Nephron (organoid): ENCODE measurements around the gene PIKFYVE.
"Not testable (repeated sequence)": the region's sequence is repeated elsewhere in the genome, so short reads cannot be mapped to it uniquely, and the experiment has no call there.

Source experiments
- H3K27ac Mint-ChIP-seq, 3 experiments: 2 replicates each; pipeline ENCODE4 v1.8.0; 2020; ENCODE audit warnings: mixed read lengths in 3 of 3, mild to moderate bottlenecking in 2 of 3, moderate library complexity in 1 of 3
- H3K27me3 Mint-ChIP-seq: 2 replicates; pipeline ENCODE4 v1.8.0; 2021; ENCODE audit warnings: low read depth, mild to moderate bottlenecking, moderate library complexity, mixed read lengths
- H3K36me3 Mint-ChIP-seq: 2 replicates; pipeline ENCODE4 v1.8.0; 2020; ENCODE audit warnings: low read depth, mixed read lengths
- H3K4me1 Mint-ChIP-seq: 2 replicates; pipeline ENCODE4 v1.8.0; 2020; ENCODE audit warnings: mixed read lengths
- H3K4me3 Mint-ChIP-seq, 3 experiments: 2 replicates each; pipeline ENCODE4 v1.8.0; 2020; ENCODE audit warnings: mild to moderate bottlenecking in 3 of 3, mixed read lengths in 3 of 3, moderate library complexity in 2 of 3
- H3K9me3 Mint-ChIP-seq: 2 replicates; pipeline ENCODE4 v1.8.0; 2020; ENCODE audit warnings: mixed read lengths
- TF ChIP-seq, protein P1 (sequence below), 3 experiments: fragments of 200-600 bp; sonication (generic); IDR thresholded peaks; one replicate each; pipeline ENCODE4 v1.5.0; 2021; ENCODE audit warnings: antibody characterized with exemption in 3 of 3; ENCODE audit not compliant: unreplicated experiment in 3 of 3

The PIKFYVE gene, protein sequence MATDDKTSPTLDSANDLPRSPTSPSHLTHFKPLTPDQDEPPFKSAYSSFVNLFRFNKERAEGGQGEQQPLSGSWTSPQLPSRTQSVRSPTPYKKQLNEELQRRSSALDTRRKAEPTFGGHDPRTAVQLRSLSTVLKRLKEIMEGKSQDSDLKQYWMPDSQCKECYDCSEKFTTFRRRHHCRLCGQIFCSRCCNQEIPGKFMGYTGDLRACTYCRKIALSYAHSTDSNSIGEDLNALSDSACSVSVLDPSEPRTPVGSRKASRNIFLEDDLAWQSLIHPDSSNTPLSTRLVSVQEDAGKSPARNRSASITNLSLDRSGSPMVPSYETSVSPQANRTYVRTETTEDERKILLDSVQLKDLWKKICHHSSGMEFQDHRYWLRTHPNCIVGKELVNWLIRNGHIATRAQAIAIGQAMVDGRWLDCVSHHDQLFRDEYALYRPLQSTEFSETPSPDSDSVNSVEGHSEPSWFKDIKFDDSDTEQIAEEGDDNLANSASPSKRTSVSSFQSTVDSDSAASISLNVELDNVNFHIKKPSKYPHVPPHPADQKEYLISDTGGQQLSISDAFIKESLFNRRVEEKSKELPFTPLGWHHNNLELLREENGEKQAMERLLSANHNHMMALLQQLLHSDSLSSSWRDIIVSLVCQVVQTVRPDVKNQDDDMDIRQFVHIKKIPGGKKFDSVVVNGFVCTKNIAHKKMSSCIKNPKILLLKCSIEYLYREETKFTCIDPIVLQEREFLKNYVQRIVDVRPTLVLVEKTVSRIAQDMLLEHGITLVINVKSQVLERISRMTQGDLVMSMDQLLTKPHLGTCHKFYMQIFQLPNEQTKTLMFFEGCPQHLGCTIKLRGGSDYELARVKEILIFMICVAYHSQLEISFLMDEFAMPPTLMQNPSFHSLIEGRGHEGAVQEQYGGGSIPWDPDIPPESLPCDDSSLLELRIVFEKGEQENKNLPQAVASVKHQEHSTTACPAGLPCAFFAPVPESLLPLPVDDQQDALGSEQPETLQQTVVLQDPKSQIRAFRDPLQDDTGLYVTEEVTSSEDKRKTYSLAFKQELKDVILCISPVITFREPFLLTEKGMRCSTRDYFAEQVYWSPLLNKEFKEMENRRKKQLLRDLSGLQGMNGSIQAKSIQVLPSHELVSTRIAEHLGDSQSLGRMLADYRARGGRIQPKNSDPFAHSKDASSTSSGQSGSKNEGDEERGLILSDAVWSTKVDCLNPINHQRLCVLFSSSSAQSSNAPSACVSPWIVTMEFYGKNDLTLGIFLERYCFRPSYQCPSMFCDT (N-terminal part only)

DNA sequence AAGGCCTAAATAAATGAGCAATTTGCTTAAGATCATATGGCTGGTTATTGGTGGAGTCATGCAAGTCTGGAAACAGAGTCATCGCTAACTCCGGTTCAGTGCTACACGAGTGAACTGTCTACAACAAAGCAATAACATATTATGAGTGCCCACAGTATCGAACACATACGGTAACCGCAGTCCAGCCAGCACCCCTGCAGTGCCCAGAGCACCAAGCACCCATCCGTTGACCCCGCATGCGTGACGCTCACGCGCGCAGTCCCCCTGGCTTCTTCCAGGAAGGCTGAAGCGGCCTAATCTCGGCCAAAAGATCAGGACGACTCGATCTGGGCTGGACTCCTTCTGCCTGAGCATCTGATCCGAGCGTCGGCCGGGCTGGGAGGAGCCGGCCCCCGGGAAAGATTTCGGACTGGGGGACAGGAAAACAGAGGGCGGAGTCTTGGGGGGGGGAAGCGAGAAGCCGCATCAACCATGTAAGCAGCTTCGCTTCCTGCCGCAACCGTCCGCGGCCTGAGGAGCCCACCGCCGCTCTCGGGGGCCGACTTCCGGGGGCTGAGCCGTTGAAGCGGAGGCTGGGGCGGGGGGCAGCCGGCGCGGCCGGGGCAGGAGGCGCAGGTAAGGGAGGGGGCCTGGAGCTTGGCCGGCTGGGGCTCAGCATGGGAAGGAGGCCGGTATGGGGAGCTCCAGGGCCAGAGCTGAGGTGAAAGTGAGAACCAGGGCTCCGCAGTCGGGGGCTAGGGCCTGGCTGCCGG lies at the start of gene PIKFYVE:
PIKFYVE (plus strand) TSS at position 455 of the 752 bp plus-strand sequence. CDS start 5,265 bp downstream, outside the sequence.
- TF ChIP-seq, protein P1, sequence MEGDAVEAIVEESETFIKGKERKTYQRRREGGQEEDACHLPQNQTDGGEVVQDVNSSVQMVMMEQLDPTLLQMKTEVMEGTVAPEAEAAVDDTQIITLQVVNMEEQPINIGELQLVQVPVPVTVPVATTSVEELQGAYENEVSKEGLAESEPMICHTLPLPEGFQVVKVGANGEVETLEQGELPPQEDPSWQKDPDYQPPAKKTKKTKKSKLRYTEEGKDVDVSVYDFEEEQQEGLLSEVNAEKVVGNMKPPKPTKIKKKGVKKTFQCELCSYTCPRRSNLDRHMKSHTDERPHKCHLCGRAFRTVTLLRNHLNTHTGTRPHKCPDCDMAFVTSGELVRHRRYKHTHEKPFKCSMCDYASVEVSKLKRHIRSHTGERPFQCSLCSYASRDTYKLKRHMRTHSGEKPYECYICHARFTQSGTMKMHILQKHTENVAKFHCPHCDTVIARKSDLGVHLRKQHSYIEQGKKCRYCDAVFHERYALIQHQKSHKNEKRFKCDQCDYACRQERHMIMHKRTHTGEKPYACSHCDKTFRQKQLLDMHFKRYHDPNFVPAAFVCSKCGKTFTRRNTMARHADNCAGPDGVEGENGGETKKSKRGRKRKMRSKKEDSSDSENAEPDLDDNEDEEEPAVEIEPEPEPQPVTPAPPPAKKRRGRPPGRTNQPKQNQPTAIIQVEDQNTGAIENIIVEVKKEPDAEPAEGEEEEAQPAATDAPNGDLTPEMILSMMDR (IDR thresholded peaks at IDR 0.05; ENCODE audit: unreplicated experiment in 3 of 3): no peak
- Mint-ChIP-seq H3K27ac (peak within 1 kb of the TSS; percentile 98 to 100 (median 99)), H3K36me3 (no peaks in the 10 kb centered on the region), H3K9me3 (no peaks in the 10 kb centered on the region), H3K4me3 (peak within 1 kb of the TSS; percentile 92 to 94 (median 94)), H3K27me3 (no peaks in the 10 kb centered on the region), H3K4me1 (peaks cover 36% of the 10 kb centered on the region)

DNA sequence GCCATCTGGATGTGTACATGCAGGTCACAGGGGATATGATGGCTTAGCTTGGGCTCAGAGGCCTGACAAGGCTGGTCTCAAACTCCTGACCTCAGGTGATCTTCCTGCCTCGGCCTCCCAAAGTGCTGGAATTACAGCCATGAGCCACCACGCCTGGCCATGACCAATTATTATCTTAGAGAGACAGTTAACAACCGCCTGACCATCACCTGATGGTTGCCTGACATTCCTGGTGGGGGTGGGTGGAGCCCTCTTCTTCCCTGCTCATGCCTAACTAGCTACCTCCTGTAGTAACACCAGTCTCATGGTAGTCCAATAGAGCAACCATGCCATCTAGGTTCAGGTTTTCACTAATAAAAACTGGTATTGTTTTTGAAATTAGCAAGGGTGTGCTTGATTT lies 44.2 kb upstream of the PIKFYVE start:
- not testable (repeated sequence) for H3K27ac Mint-ChIP-seq, H3K4me1 Mint-ChIP-seq, H3K36me3 Mint-ChIP-seq, H3K27me3 Mint-ChIP-seq, H3K4me3 Mint-ChIP-seq
- H3K9me3 Mint-ChIP-seq: peaks cover 12% of the 10 kb centered on the region

DNA sequence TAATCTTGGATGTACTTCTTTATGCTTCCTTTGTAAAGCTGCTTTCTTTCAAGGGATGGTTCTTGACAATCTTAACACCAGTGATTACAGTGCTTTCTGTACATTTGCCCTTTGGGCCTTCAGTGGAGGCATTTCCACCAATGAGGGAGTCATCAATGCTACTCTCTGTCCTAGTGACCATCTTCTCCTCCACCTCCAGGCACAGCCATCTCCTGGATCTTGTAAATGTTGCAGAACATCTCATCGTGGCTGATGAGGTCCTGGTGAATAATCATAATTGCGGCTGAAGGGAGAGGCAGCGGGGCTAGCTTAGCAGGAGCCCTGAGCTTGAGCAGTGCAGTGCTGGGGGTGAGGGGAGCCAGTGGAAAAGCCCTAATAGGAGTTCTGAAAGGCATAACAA lies 43.7 kb upstream of the PIKFYVE start:
- Mint-ChIP-seq H3K4me3 (no peak overlapping the region), H3K4me1 (no peaks in the 10 kb centered on the region), H3K27ac (no peak overlapping the region), H3K27me3 (no peaks in the 10 kb centered on the region), H3K36me3 (no peaks in the 10 kb centered on the region), H3K9me3 (peaks cover 12% of the 10 kb centered on the region)
- TF ChIP-seq, protein P1 (IDR thresholded peaks at IDR 0.05; ENCODE audit: unreplicated experiment in 3 of 3): no peak

DNA sequence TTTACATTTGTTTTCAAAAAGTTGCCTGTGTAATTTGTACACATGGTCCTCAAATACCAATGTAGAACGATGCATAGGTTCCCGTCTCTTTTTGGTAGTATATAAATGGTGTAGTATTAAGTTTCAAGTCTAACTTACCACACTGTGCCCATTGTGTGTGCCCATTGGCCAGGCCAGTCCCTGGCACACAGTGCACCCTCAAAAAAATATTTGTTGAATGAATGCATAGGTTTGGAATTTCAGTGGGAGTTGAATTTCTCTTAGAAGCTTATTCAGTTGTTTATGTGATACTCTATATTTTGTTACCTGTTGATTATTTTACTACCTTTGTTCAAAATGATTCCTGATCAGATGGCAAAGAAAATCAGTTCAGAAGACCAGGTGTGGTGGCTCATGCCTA lies 41.3 kb upstream of the PIKFYVE start:
- H3K27me3 Mint-ChIP-seq: no peaks in the 10 kb centered on the region
- H3K4me3 Mint-ChIP-seq: no peak overlapping the region
- no peaks in the 10 kb centered on the region for H3K36me3 Mint-ChIP-seq
- no peak overlapping the region for H3K27ac Mint-ChIP-seq
- peaks cover 10% of the 10 kb centered on the region for H3K9me3 Mint-ChIP-seq
- peaks cover 4% of the 10 kb centered on the region for H3K4me1 Mint-ChIP-seq
- TF ChIP-seq, protein P1 (IDR thresholded peaks at IDR 0.05; ENCODE audit: unreplicated experiment in 3 of 3): no peak

DNA sequence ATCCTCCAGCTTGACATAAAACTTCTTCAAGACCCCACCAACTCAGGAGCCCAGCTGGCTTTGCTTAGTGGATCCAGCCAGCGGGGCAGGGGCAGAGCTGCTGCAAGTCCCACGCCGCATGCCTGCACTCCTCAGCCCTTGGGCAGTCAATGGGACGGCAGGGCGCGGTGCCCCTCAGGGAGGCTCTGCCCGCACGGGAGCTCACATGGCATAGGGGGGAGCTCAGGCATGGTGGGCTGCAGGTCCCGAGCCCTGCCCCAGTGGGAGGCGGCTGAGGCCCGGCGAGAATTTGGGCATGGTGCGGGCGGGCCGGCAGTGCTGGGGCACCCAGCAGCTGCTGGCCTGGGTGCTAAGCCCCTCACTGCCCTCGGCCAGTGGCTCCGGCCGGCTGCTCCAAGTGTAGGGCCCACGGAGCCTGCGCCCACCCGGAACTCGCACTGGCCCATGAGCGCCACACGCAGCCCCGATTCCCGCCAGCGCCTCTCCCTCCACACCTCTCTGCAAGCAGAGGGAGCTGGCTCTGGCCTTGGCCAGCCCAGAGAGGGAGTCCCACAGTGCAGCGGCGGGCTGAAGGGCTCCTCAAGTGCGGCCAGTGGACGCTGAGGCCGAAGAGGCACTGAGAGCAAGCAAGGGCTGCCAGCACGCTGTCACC lies 38.3 kb upstream of the PIKFYVE start:
- TF ChIP-seq, protein P1 (IDR thresholded peaks at IDR 0.05; ENCODE audit: unreplicated experiment in 3 of 3): no peak
- peaks cover 4% of the 10 kb centered on the region for H3K4me1 Mint-ChIP-seq
- no peak overlapping the region for H3K27ac Mint-ChIP-seq
- no peaks in the 10 kb centered on the region for H3K27me3 Mint-ChIP-seq
- peaks cover 7% of the 10 kb centered on the region for H3K9me3 Mint-ChIP-seq
- no peaks in the 10 kb centered on the region for H3K36me3 Mint-ChIP-seq
- no peak overlapping the region for H3K4me3 Mint-ChIP-seq
